ENCODE data around the gene SNRNP27. TPM values are rescaled to one million over a fixed set of nuclear protein-coding genes. Genes with fewer than 3 reads are reported as not detected.

Gene SNRNP27
- total RNA-seq, 4 donors from 2014 or later, result 47.1 to 128 (median 92.7) TPM

GRCh38 chr2:69847068-69847828, 46.5 kb upstream of the SNRNP27 start:
- no peak for DNase-seq (ENCODE audit: low spot score in 2 of 2)

GRCh38 chr2:69848186-69848790, 45.5 kb upstream of the SNRNP27 start:
- no peak for TF ChIP-seq POLR2A (IDR thresholded peaks at IDR 0.05)
- TF ChIP-seq EP300 (IDR thresholded peaks at IDR 0.05), result no peak
- TF ChIP-seq CTCF (IDR thresholded peaks at IDR 0.05), result no peak
- H3K4me3 ChIP-seq, result no peak overlapping the region
- H3K27me3 ChIP-seq, result no peaks in the 10 kb centered on the region
- 90 to 96% methylated on average over 7 of the region's 7 CpGs for WGBS, 2 donors
- H3K27ac ChIP-seq, result no peak overlapping the region
- DNase-seq (ENCODE audit: low spot score in 2 of 2), result no peak
- no peaks in the 10 kb centered on the region for H3K4me1 ChIP-seq
- no peaks in the 10 kb centered on the region for H3K9me3 ChIP-seq
- peaks cover 0 to 87% (median 4%) of the 10 kb centered on the region in 3 donors for H3K36me3 ChIP-seq

More at GRCh38 chr2:69847068-69847828, 46.5 kb upstream of the SNRNP27 start:
- no peaks in the 10 kb centered on the region for H3K27me3 ChIP-seq
- H3K27ac ChIP-seq, result no peak overlapping the region
- H3K4me1 ChIP-seq, result no peaks in the 10 kb centered on the region
- H3K36me3 ChIP-seq, result peaks cover 0 to 79% (median 4%) of the 10 kb centered on the region in 3 donors
- no peak for TF ChIP-seq EP300 (IDR thresholded peaks at IDR 0.05)
- no peak for TF ChIP-seq POLR2A (IDR thresholded peaks at IDR 0.05)
- no peak for TF ChIP-seq CTCF (IDR thresholded peaks at IDR 0.05)
- no peaks in the 10 kb centered on the region for H3K9me3 ChIP-seq
- WGBS, 2 donors, result 94 to 96% methylated on average over 5 of the region's 5 CpGs
- H3K4me3 ChIP-seq, result no peak overlapping the region

- H3K27ac ChIP-seq, result no peak overlapping the region
- H3K27me3 ChIP-seq, result no peaks in the 10 kb centered on the region
- 95 to 100% methylated on average over 2 of the region's 2 CpGs for WGBS, 2 donors
- peaks cover 0 to 46% (median 0%) of the 10 kb centered on the region in 3 donors for H3K36me3 ChIP-seq
- no peak for DNase-seq (ENCODE audit: low spot score in 2 of 2)
- H3K9me3 ChIP-seq, result no peaks in the 10 kb centered on the region
- H3K4me1 ChIP-seq, result no peaks in the 10 kb centered on the region
- H3K4me3 ChIP-seq, result no peak overlapping the region
- TF ChIP-seq EP300 (IDR thresholded peaks at IDR 0.05) (no peak), POLR2A (IDR thresholded peaks at IDR 0.05) (no peak), CTCF (IDR thresholded peaks at IDR 0.05) (no peak)
Observed at GRCh38 chr2:69858261-69858660, 35.5 kb upstream of the SNRNP27 start.

GRCh38 chr2:69863298-69863697, 30.5 kb upstream of the SNRNP27 start:
- Histone ChIP-seq H3K27ac (no peak overlapping the region), H3K4me3 (no peak overlapping the region), H3K4me1 (no peaks in the 10 kb centered on the region), H3K27me3 (no peaks in the 10 kb centered on the region), H3K36me3 (peaks cover 0 to 65% (median 0%) of the 10 kb centered on the region in 3 donors), H3K9me3 (no peaks in the 10 kb centered on the region)
- DNase-seq (ENCODE audit: low spot score in 2 of 2), result no peak
- 89 to 98% methylated on average over 1 of the region's 1 CpG for WGBS, 2 donors
- no peak for TF ChIP-seq CTCF (IDR thresholded peaks at IDR 0.05)
- TF ChIP-seq POLR2A (IDR thresholded peaks at IDR 0.05), result no peak
- no peak for TF ChIP-seq EP300 (IDR thresholded peaks at IDR 0.05)

GRCh38 chr2:69888451-69888850, 5.3 kb upstream of the SNRNP27 start:
- no peak overlapping the region for H3K4me3 ChIP-seq
- no peaks in the 10 kb centered on the region for H3K36me3 ChIP-seq
- no peak overlapping the region for H3K27ac ChIP-seq
- TF ChIP-seq EP300 (IDR thresholded peaks at IDR 0.05) (no peak), CTCF (IDR thresholded peaks at IDR 0.05) (no peak), POLR2A (IDR thresholded peaks at IDR 0.05) (no peak)
- no peaks in the 10 kb centered on the region for H3K27me3 ChIP-seq
- DNase-seq (ENCODE audit: low spot score in 2 of 2), result no peak
- H3K4me1 ChIP-seq, result peaks cover 0 to 3% (median 0%) of the 10 kb centered on the region in 4 donors
- peaks cover 0 to 5% (median 0%) of the 10 kb centered on the region in 4 donors for H3K9me3 ChIP-seq
- WGBS, 2 donors, result 93 to 97% methylated on average over 4 of the region's 4 CpGs

Measured in tibial nerve (tissue), 4 donors.